RPMI7951 (cell line): ENCODE results near the gene PNRC2. TPM values are rescaled to one million over a fixed set of nuclear protein-coding genes. Genes with fewer than 3 reads are reported as not detected.
"Not testable (repeated sequence)": the region's sequence is repeated elsewhere in the genome, so short reads cannot be mapped to it uniquely, and the experiment has no call there.

ENCODE experiments used
- DNase-seq: peaks from one replicate; pipeline ENCODE4 v3.0.0-alpha.2; 2012; ENCODE audit warnings: low read depth
- total RNA-seq: library from RNA; depleted of rRNA; stranded (reverse); fragments of >200 nt; shearing (Covaris generic); gene quantifications from 2 replicates; pipeline ENCODE4 v1.2.3, GENCODE V29; 2014; rRNA removed

PNRC2 gene
- total RNA-seq, 1 experiment from 2014 or later = 115 TPM

DNA sequence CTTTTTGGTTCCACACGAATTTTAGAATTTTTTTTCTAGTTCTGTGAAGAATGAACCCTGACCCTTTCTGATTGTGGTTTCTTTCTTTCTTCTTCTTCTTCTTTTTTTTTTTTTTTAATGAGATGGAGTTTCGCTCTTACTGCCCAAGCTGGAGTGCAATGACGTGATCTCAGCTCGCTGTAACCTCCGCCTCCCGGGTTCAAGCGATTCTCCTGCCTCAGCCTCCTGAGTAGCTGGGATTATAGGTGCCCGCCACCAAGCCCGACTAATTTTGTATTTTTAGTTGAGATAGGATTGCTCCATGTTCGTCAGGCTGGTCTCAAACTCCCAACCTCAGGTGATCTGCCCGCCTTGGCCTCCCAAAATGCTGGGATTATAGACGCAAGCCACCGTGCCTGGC, 32.4 kb downstream of the PNRC2 start:
- not testable (repeated sequence) for DNase-seq

DNA sequence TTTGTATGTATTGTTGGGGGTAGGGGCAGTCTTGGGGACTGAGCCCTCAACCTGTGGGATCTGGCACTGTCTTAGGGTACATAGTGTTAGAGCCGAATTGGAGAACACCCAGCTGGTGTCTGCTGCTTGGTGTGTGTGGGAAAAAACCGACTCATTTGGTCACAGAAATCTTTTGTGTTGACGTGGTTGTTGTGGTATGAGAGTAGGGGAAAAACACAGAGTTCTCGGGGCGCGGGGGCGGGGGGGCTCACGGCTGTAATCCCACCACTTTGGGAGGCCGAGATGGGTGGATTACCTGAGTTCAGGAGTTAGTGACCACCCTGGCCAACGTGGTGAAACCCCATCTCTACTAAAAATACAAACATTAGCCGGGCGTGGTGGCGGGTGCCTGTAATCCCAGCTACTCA, 35.8 kb downstream of the PNRC2 start:
- no peak for DNase-seq

DNA sequence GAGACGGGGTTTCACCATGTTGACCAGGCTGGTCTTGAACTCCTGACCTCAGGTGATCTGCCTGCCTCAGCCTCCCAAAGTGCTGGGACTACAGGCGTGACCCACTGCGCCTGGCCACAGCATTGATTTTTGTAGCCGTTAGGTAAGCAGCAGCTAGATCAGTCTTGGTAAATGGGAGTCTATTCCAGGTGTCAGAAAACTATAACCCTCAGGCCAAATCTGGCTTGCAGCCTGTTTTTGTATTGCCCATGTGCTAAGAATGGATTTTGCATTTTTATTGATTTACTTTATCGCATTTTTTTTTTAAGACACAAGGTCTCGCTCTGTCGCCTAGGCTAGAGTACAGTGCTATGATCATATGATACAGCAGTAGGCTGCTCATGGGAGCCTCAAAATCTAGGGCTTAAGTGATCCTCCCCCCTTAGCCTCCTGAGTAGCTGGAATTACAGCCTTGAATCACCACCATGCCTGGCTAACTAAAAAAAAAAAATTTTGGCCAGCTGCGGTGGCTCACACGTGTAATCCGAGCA, 37.1 kb downstream of the PNRC2 start:
- DNase-seq = no peak

DNA sequence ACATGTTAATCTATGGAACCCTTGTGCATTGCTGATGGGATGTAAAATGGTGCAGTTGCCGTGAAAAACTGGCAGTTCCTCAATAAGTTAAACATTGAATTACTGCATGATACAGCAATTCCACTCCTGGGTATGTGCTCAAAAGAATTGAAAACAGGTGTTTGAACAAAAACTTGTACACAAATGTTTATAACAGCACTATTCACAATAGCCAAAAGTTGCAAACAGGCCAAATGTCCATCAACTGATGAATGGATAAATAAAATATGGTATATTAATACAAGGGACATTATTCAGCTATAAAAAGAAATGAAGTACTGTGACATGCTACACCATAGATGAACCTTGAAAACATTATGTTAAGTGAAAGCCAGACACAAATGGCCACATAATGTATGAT, 38.2 kb downstream of the PNRC2 start:
- DNase-seq = no peak

DNA sequence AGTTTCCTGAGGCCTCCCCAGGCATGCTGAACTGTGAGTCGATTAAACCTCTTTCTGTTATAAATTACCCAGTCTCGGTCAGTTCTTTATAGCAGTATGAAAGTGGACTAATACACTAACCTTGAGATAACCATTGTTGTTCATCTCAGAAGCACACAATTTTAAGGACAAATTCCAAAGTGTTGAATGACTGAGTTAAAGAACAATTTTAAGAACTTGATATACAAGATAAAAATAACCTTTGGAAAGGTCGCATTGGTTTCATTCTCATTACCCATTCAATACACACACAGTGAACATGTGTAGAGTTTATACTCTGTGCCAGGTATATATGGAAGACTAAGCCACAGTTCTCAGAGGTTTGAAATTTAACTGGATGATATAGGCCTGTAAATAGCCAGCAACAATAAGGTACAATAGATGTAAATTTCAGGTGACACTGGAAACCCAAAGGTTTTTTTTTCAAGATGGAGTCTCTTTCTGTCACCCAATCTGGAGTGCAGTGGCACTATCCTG, 39.6 kb downstream of the PNRC2 start:
- DNase-seq = no peak

DNA sequence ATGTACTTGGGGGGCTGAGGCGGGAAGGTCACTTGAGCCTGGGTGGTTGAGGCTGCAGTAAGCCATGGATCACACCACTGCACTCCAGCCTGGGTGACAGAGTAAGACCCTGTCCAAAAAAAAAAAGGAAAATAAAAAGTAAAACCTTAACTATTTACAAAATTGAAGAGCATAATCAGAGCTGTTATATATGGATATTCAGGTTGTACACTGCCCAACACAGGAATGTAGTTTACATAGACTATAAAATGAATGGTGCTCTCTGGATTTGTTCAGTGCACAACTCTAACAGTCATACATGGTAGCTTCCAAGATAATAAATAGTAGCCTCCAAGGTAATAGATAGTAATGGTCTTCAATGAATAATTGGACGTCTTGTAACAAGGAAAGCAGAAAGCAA, 43.1 kb downstream of the PNRC2 start:
- no peak for DNase-seq

DNA sequence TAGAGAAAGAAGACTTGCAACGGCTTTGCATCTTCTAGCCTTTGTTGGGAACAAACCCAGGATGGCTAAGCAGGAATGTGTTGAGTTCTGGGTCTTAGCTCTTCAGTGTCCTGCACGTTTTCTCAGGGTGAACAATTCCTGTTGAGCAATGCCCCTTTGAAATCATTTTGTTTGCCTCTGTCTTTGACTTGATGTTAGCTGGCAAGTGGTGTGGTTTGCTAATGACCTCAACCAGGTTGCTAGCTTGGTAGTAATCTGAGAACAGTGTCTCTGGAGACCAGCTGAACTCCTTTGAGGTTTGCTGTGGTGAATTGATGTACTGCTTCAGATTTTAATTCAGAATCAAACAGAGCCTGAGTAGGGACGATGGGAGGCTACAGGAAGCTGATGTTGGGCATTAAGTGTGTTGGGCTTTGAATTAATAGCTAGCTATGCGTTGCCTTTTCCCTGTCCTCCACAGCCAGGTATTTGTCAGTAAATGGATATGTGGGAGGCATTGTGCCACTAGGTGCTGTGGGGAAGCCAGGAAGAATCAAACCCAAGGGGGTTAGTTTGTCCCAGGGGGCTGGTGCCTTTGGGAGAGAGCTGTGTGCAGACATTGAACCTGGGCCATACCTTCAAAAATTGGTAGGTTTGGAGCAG, 43.8 kb downstream of the PNRC2 start:
- peak; percentile 48 for DNase-seq

DNA sequence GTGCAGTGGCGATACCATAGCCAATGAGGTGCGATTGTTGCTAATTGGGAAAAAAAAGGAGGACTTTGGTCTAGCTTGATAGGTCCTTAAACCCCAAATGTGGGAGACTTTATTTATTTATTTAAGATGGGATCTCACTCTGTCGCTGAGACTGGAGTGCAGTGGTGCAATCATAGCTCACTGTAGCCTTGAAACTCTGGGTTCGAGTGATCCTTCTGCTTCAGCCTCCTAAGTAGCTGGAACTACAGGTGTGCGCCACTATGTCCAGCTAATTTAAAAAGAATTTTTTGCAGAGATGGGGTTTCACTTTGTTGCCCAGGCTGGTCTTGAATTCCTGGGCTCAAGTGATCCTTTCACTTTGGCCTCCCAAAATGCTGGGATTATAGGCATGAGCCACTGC, 44.5 kb downstream of the PNRC2 start:
- no peak for DNase-seq

DNA sequence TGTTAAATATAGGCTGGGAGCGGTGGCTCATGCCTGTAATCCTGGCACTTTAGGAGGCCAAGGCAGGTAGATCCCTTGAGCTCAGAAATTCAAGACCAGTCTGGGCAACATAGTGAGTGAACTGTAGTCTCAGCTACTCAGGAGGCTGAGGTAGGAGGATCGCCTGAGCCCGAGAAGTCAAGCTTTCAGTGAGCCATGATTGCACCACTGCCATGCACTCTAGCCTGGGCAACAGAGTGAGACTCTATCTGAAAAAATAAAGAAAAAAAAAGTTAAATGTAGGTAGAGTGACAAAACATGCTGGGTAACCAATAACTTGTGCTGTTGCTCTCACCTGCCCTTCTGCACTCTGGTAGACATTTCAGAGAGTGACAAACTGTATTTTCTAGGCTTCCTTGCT, 45.5 kb downstream of the PNRC2 start:
- no peak for DNase-seq

DNA sequence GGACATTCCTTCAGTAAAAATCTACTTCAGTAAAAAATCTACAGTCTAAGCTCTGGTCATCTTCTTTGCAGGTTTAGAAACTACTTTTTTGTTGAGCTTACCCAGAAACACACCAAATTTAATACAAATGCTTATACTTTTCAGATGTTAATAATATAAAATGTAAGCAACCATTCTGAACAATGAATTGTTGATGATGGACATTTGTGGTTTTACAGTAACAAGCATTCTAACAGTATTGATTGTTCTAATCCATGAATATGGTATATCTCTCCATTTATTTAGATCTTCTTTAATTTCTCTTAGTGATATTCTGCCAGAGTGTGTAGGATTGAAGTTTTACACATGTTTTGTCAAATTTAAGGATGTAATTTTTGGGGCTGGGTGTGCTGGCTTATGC, 47.5 kb downstream of the PNRC2 start:
- DNase-seq = no peak

DNA sequence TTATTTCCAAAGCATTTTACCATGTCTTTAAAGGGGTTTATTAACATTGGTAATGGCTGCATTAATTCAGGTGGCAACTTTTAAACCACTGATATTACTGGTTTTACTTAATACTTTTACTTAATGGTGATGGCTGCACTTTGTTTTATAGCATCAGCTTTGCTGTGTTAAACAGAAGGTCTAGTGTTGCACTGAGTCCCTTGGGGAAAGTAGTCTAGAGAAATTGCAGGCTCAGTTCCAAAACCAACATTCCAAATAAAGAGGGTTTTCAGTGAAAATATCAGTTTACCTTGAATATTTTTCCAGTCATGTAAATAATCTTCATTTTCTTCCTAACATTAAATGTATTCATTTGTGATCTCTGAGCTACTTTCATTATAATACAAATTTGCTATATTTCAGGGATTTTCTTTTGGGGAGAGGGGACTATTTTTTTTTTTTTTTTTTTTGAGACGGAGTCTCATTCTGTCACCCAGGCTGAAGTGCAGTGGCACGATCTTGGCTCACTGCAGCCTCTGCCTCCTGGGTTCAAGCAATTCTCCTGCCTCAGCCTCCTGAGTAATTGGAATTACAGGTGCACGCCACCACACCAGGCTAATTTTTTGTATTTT, 49.1 kb downstream of the PNRC2 start:
- DNase-seq = peak; percentile 39

DNA sequence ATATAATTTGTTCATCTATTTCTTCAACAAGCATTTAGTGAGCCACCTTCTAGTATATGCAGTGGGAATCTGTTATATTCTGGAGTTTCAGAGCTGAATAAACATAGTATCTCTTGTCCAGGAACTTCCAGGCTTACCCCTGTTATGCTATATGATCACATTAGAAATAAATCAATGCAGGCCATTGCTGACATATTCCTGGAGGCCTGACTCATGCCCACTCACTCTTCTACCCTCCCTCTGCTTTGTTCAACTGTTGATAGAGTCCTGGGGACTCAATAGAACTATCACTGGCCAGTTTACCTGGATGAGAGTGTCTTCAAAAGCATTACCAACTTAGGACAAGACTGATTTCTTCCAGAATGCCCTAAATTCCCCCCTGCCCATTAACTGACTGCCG, 49.8 kb downstream of the PNRC2 start:
- DNase-seq = peak; percentile 59

DNA sequence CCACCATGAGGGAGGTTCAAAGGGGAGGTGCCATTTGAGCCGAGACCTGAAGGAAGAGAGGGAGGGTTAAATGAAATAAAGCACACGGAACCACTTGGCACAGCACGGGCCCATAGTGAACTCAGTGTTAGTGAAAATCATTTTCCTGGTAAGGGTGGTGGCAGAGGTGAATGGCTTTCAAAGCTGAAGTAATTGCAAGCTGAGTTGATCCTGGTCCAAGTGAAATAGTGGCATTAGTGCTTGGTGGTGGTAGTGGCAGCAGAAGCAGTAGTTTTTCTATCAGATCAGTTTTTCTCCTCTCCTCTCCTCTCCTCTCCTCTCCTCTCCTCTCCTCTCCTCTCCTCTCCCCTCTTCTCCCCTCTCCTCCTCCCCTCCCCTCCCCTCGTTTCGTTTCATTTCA, 51.0 kb downstream of the PNRC2 start:
- no peak for DNase-seq

DNA sequence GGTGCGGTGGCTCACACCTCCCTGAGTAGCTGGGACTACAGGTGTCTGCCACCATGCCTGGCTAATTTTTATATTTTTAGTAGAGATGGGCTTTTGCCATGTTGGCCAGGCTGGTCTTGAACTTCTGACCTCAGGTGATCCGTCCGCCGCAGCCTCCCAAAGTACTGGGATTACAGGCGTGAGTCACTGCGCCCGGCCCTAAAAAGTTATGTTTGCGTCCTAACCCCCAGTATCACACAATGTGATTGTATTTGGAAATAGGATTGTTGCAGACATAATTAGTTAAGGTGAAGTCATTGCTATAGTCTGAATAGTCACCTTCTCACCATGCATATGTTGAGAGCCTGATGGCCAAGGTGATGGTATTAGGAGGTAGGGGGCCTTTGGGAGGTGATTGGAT, 53.2 kb downstream of the PNRC2 start:
- DNase-seq = not testable (repeated sequence)

Other genes starting within 250 kb of the PNRC2 start
- 48.9 and 57.0 TPM in 2 replicates for gene ELOA, start 216.4 kb upstream of the PNRC2 start, total RNA-seq
- gene PITHD1, start 181.4 kb upstream of the PNRC2 start, total RNA-seq = 42.3 and 47.0 TPM in 2 replicates
- gene LYPLA2, start 168.7 kb upstream of the PNRC2 start, total RNA-seq = 62.6 and 74.3 TPM in 2 replicates
- gene GALE, start 159.1 kb upstream of the PNRC2 start, total RNA-seq = 58.3 and 67.8 TPM in 2 replicates
- gene HMGCL, start 134.4 kb upstream of the PNRC2 start, total RNA-seq = 40.7 and 45.7 TPM in 2 replicates
- 38.8 and 40.9 TPM in 2 replicates for gene FUCA1, start 91.5 kb upstream of the PNRC2 start, total RNA-seq
- gene CNR2, start 46.5 kb upstream of the PNRC2 start, total RNA-seq = not detected in 2 replicates
- 99.5 and 107 TPM in 2 replicates for gene SRSF10, start 20.5 kb downstream of the PNRC2 start, total RNA-seq
- under 0.01 and 0.12 TPM in 2 replicates for gene MYOM3, start 152.3 kb downstream of the PNRC2 start, total RNA-seq
- gene IL22RA1, start 183.3 kb downstream of the PNRC2 start, total RNA-seq = 1.6 and 2.3 TPM in 2 replicates
- 11.7 and 12.8 TPM in 2 replicates for gene IFNLR1, start 227.5 kb downstream of the PNRC2 start, total RNA-seq